Measurements from ENCODE around the gene RAD54L. TPM values are rescaled to one million over a fixed set of nuclear protein-coding genes. Genes with fewer than 3 reads are reported as not detected.
"Not testable (repeated sequence)": the region's sequence is repeated elsewhere in the genome, so short reads cannot be mapped to it uniquely, and the experiment has no call there.

Gene RAD54L
- total and polyA plus RNA-seq, 2 donors (not counting 1 experiment from before 2014, with no cell fraction given): 0.66 to 1.3 TPM

- no peaks in the 10 kb centered on the region for H3K4me1 ChIP-seq (ENCODE audit: control insufficient read depth, extremely low read depth, insufficient read depth, low read length)
- H3K36me3 ChIP-seq (ENCODE audit: control insufficient read depth, insufficient read depth, low read length): no peaks in the 10 kb centered on the region
- DNase-seq (ENCODE audit: low read depth in 2 of 2): peak; percentile 86 to 91
- no peak overlapping the region for H3K4me3 ChIP-seq (replicated peaks in 1 of 4; ENCODE audit: control extremely low read depth in 1 of 4, insufficient read depth in 1 of 4, low read depth in 3 of 4, low read length in 4 of 4)
- no peaks in the 10 kb centered on the region for H4K20me1 ChIP-seq (ENCODE audit: control insufficient read depth, extremely low read depth, insufficient read depth, low read length)
- H3K9ac ChIP-seq (ENCODE audit: insufficient read depth, low read length): no peak overlapping the region
- no peaks in the 10 kb centered on the region for H3K79me2 ChIP-seq (ENCODE audit: control insufficient read depth, insufficient read depth, low read length)
- H3K9me3 ChIP-seq (ENCODE audit: control insufficient read depth, insufficient read depth, low read depth, low read length): no peaks in the 10 kb centered on the region
- no peaks in the 10 kb centered on the region for H3K27me3 ChIP-seq (ENCODE audit: control insufficient read depth, insufficient read depth, low read length)
- peak; percentile 94 to 97 for TF ChIP-seq CTCF (conservative IDR thresholded peaks at IDR 0.05 in 1 of 2, IDR thresholded peaks at IDR 0.05 in 1 of 2; ENCODE audit: low read depth in 1 of 2, low read length in 2 of 2)
- no peak for TF ChIP-seq EZH2 (IDR thresholded peaks at IDR 0.05; ENCODE audit: low read length, missing control alignments)
- peak overlapping the region; percentile 69 for H2AFZ ChIP-seq (ENCODE audit: low read length)
- peak overlapping the region; percentile 46 for H3K4me2 ChIP-seq (ENCODE audit: extremely low read depth, insufficient read depth, low read length)
- no peak overlapping the region for H3K27ac ChIP-seq (ENCODE audit: insufficient read depth, low read length)
Measured at GRCh38 chr1:46223472-46223943, 24.1 kb upstream of the RAD54L start.

GRCh38 chr1:46224966-46225365, 22.6 kb upstream of the RAD54L start:
- Histone ChIP-seq H3K27ac (ENCODE audit: insufficient read depth, low read length) (no peak overlapping the region), H3K36me3 (ENCODE audit: control insufficient read depth, insufficient read depth, low read length) (no peaks in the 10 kb centered on the region), H2AFZ (ENCODE audit: low read length) (no peak overlapping the region), H4K20me1 (ENCODE audit: control insufficient read depth, extremely low read depth, insufficient read depth, low read length) (no peaks in the 10 kb centered on the region), H3K79me2 (ENCODE audit: control insufficient read depth, insufficient read depth, low read length) (no peaks in the 10 kb centered on the region), H3K9ac (ENCODE audit: insufficient read depth, low read length) (no peak overlapping the region), H3K4me2 (ENCODE audit: extremely low read depth, insufficient read depth, low read length) (no peak overlapping the region), H3K27me3 (ENCODE audit: control insufficient read depth, insufficient read depth, low read length) (no peaks in the 10 kb centered on the region), H3K9me3 (ENCODE audit: control insufficient read depth, insufficient read depth, low read depth, low read length) (no peaks in the 10 kb centered on the region), H3K4me3 (replicated peaks in 1 of 4; ENCODE audit: control extremely low read depth in 1 of 4, insufficient read depth in 1 of 4, low read depth in 3 of 4, low read length in 4 of 4) (no peak overlapping the region), H3K4me1 (ENCODE audit: control insufficient read depth, extremely low read depth, insufficient read depth, low read length) (no peaks in the 10 kb centered on the region)
- no peak for DNase-seq (ENCODE audit: low read depth in 2 of 2)
- no peak for TF ChIP-seq CTCF (conservative IDR thresholded peaks at IDR 0.05 in 1 of 2, IDR thresholded peaks at IDR 0.05 in 1 of 2; ENCODE audit: low read depth in 1 of 2, low read length in 2 of 2)
- TF ChIP-seq EZH2 (IDR thresholded peaks at IDR 0.05; ENCODE audit: low read length, missing control alignments): no peak

- H3K27ac ChIP-seq (ENCODE audit: insufficient read depth, low read length); DNase-seq (ENCODE audit: low read depth in 2 of 2); H3K36me3 ChIP-seq (ENCODE audit: control insufficient read depth, insufficient read depth, low read length); H2AFZ ChIP-seq (ENCODE audit: low read length); H3K79me2 ChIP-seq (ENCODE audit: control insufficient read depth, insufficient read depth, low read length); H3K9ac ChIP-seq (ENCODE audit: insufficient read depth, low read length); H4K20me1 ChIP-seq (ENCODE audit: control insufficient read depth, extremely low read depth, insufficient read depth, low read length); H3K4me3 ChIP-seq (replicated peaks in 1 of 4; ENCODE audit: control extremely low read depth in 1 of 4, insufficient read depth in 1 of 4, low read depth in 3 of 4, low read length in 4 of 4); H3K4me2 ChIP-seq (ENCODE audit: extremely low read depth, insufficient read depth, low read length); H3K27me3 ChIP-seq (ENCODE audit: control insufficient read depth, insufficient read depth, low read length); H3K9me3 ChIP-seq (ENCODE audit: control insufficient read depth, insufficient read depth, low read depth, low read length); H3K4me1 ChIP-seq (ENCODE audit: control insufficient read depth, extremely low read depth, insufficient read depth, low read length): not testable (repeated sequence)
Measured at GRCh38 chr1:46231231-46231630, 16.3 kb upstream of the RAD54L start.

All from fibroblast of lung (primary cell).